Frontal cortex (tissue), 4 donors: ENCODE measurements around the gene ENOX1. TPM values are rescaled to one million over a fixed set of nuclear protein-coding genes. Genes with fewer than 3 reads are reported as not detected.

ENCODE experiments used
- DNase-seq, 2 donors: peaks; one replicate each; pipeline ENCODE4 v3.0.0; 2012; ENCODE audit warnings: low spot score in 2 of 2
- FAIRE-seq: peaks from 2 replicates; lab custom pipeline; 2012; peaks lifted over from hg19 to GRCh38; lab: Jason Lieb, UNC
- total RNA-seq: library from RNA; depleted of rRNA; stranded (reverse); fragments of >200 nt; gene quantifications from one replicate; pipeline ENCODE4 v1.2.3, GENCODE V29; 2014
- donor health status: control.
- donor health status: control.
- donor health status: control.

The ENOX1 gene
- total RNA-seq, 1 donor from 2014 or later: 50.5 TPM

- no peak for FAIRE-seq
- DNase-seq: no peak
Observed at GRCh38 chr13:43305416-43305815, 481.4 kb downstream of the ENOX1 start.

- DNase-seq (no peak), FAIRE-seq (no peak)
Observed at GRCh38 chr13:43304945-43305344, 481.8 kb downstream of the ENOX1 start.

GRCh38 chr13:43304449-43304848 lies 482.3 kb downstream of the ENOX1 start:
- DNase-seq: no peak
- FAIRE-seq: no peak

GRCh38 chr13:43303033-43303729 lies 483.6 kb downstream of the ENOX1 start:
- peak in 1 of 2 donors; percentile 46 for DNase-seq
- no peak for FAIRE-seq

GRCh38 chr13:43301346-43301969 lies 485.3 kb downstream of the ENOX1 start:
- FAIRE-seq (no peak), DNase-seq (no peak)

- DNase-seq: no peak
- no peak for FAIRE-seq
Observed at GRCh38 chr13:43300865-43301264, 485.9 kb downstream of the ENOX1 start.

GRCh38 chr13:43299374-43299773 lies 487.4 kb downstream of the ENOX1 start:
- no peak for DNase-seq
- FAIRE-seq: no peak

- FAIRE-seq (no peak), DNase-seq (no peak)
Observed at GRCh38 chr13:43298816-43299215, 488.0 kb downstream of the ENOX1 start.

- no peak for DNase-seq
- no peak for FAIRE-seq
Observed at GRCh38 chr13:43297967-43298678, 488.6 kb downstream of the ENOX1 start.

- FAIRE-seq: no peak
- no peak for DNase-seq
Observed at GRCh38 chr13:43295825-43296564, 490.8 kb downstream of the ENOX1 start.

- FAIRE-seq: no peak
- no peak for DNase-seq
Observed at GRCh38 chr13:43295321-43295720, 491.5 kb downstream of the ENOX1 start.

GRCh38 chr13:43294412-43294811 lies 492.4 kb downstream of the ENOX1 start:
- FAIRE-seq (no peak), DNase-seq (no peak)

- FAIRE-seq (no peak), DNase-seq (no peak)
Observed at GRCh38 chr13:43293986-43294385, 492.8 kb downstream of the ENOX1 start.

- FAIRE-seq (no peak), DNase-seq (no peak)
Observed at GRCh38 chr13:43293561-43293960, 493.2 kb downstream of the ENOX1 start.

GRCh38 chr13:43293008-43293407 lies 493.8 kb downstream of the ENOX1 start:
- DNase-seq: no peak
- no peak for FAIRE-seq

- DNase-seq (no peak), FAIRE-seq (no peak)
Observed at GRCh38 chr13:43291287-43292060, 495.3 kb downstream of the ENOX1 start.

GRCh38 chr13:43289470-43290255 lies 497.1 kb downstream of the ENOX1 start:
- FAIRE-seq (no peak), DNase-seq (no peak)

GRCh38 chr13:43286751-43287150 lies 500.0 kb downstream of the ENOX1 start:
- FAIRE-seq (no peak), DNase-seq (no peak)
